ENCODE data around the gene PLEKHA6. TPM values are rescaled to one million over a fixed set of nuclear protein-coding genes. Genes with fewer than 3 reads are reported as not detected.

The PLEKHA6 gene
- total RNA-seq, 1 donor = 3.9 TPM

DNA sequence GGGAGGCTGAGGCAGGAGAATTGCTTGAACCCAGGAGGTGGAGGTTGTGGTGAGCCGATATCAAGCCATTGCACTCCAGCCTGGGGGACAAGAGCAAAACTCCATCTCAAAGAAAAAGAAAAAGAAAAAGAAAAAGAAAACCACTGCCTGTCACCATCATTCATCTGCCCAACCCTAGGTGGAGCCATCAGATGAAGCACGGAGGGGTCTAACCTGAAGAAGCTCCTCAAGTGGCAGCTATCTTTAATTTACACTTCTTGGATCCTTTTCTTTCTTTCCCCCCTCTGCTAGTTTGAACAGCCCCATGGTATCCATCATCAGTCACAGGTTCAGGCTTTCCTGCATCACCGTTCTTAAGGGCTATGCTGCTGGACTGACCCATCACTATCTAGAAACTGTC is 57.0 kb downstream of the PLEKHA6 start:
- TF ChIP-seq, protein P1, sequence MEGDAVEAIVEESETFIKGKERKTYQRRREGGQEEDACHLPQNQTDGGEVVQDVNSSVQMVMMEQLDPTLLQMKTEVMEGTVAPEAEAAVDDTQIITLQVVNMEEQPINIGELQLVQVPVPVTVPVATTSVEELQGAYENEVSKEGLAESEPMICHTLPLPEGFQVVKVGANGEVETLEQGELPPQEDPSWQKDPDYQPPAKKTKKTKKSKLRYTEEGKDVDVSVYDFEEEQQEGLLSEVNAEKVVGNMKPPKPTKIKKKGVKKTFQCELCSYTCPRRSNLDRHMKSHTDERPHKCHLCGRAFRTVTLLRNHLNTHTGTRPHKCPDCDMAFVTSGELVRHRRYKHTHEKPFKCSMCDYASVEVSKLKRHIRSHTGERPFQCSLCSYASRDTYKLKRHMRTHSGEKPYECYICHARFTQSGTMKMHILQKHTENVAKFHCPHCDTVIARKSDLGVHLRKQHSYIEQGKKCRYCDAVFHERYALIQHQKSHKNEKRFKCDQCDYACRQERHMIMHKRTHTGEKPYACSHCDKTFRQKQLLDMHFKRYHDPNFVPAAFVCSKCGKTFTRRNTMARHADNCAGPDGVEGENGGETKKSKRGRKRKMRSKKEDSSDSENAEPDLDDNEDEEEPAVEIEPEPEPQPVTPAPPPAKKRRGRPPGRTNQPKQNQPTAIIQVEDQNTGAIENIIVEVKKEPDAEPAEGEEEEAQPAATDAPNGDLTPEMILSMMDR (IDR thresholded peaks at IDR 0.05; ENCODE audit: insufficient read depth, low read depth, low read length) = no peak
- no peak overlapping the region for H3K4me3 ChIP-seq (ENCODE audit: low read depth, low read length)
- DNase-seq (ENCODE audit: low read depth) = no peak

DNA sequence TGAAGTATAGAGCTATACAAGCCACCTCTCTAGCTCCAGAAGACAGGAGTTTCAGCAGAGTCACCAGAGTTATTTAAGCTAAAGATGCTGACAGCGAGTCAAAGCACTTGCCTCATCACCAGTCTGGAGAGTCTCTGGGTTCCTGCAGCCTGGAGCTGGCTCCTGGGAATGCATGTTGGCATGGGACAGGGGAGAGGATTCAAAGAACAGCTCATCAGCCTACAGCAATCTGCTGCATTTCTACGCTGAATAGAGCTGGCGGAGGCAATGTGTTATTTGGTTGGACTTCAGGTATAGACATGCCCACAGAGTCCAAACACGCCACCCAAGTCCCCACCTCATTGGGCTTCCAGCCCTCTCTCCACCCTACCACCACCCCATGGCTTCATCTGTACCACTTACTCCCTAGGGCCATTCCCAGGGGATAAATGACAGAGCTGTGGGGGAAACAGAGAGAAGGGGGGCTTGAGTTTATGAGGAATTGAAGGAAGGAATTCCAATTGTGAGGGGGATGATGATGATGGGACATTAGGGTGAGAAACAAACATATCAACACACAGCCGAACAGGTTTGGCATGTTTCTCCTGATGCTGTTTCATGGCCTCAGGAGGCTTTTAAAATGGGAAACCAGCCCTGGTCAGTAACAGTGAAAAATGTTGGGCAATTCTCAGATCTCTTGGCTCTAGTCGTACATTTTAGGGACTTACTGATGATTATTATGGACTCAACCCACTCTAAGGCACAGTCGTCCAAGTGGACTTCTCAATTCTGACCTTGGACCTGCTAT is 58.4 kb downstream of the PLEKHA6 start:
- no peak overlapping the region for H3K4me3 ChIP-seq (ENCODE audit: low read depth, low read length)
- TF ChIP-seq, protein P1 (IDR thresholded peaks at IDR 0.05; ENCODE audit: insufficient read depth, low read depth, low read length) = no peak
- DNase-seq (ENCODE audit: low read depth) = no peak

DNA sequence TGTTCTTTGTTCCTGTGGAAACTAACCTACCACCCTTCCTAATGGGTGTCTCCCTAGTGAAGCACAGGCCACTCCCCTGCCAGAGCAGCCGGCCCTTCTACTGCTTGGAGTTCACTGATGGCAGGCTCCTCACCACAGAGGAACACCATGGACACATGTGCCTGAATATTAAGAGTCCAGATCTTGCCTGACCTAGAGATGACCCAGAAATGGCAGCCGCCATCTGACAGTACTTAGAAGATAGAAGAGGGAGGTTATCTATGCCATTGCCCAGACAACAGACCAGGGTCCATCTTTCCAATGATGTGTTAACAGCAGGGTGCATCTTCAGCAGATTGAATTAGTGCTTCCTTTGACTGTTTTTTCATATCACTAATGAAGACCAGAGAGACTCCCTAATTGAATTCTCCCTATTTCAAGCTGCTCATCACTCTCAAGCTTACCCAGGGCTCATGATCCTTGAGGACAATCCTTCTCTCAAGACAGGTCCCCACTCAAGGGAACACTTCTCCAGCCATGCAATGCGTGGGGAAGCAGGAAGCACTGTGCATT is 59.8 kb downstream of the PLEKHA6 start:
- DNase-seq (ENCODE audit: low read depth) = no peak
- no peak overlapping the region for H3K4me3 ChIP-seq (ENCODE audit: low read depth, low read length)
- TF ChIP-seq, protein P1 (IDR thresholded peaks at IDR 0.05; ENCODE audit: insufficient read depth, low read depth, low read length) = no peak

DNA sequence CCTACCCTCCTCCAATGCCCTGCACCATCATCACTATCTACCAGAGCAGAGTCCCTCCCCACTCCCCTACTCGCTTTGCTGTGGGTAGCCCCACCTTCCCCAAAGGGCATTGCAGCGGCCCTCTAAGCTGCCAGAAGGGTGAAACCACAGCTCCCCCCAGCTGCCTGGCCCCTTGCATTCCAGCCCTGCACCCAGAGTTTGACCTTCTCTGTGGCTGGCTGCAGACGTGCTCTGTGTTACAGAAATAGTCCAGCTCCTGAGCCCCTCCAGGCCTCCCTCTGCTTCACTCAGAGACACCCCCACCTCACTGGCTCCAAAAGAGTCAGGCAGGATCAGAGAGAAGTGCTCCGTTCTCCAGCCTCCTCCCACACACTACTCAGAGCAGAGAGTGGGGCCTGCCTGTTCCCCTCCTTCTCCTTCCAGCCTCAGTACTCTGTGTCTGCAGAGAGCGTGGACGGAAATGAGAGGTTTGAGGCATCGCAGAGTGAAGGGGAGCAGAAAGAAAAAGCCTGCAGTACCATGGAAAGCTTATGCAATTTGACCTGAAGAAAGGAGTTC is 63.2 kb downstream of the PLEKHA6 start:
- TF ChIP-seq, protein P1 (IDR thresholded peaks at IDR 0.05; ENCODE audit: insufficient read depth, low read depth, low read length) = peak; percentile 1
- DNase-seq (ENCODE audit: low read depth) = peak; percentile 93
- no peak overlapping the region for H3K4me3 ChIP-seq (ENCODE audit: low read depth, low read length)

DNA sequence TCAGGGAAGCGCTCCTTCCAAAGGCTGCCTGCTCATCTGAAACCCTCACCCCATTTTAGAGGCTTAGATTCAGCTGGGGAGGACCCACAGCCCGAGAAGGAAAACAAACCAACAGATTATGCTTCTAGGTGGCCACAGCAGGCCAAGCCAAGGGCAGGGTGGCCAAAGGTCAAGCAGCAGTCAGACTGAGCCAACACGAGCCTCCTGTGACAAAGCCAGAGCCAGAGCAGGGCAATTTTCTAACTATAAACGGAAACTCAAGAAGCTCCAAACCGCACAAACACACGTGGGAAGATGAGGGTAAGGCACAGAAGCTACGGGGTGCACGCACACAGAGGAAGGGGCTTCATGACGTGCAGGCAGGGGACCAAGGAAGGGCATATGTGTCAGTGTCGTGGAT is 64.1 kb downstream of the PLEKHA6 start:
- TF ChIP-seq, protein P1 (IDR thresholded peaks at IDR 0.05; ENCODE audit: insufficient read depth, low read depth, low read length) = no peak
- no peak overlapping the region for H3K4me3 ChIP-seq (ENCODE audit: low read depth, low read length)
- peak; percentile 77 for DNase-seq (ENCODE audit: low read depth)

DNA sequence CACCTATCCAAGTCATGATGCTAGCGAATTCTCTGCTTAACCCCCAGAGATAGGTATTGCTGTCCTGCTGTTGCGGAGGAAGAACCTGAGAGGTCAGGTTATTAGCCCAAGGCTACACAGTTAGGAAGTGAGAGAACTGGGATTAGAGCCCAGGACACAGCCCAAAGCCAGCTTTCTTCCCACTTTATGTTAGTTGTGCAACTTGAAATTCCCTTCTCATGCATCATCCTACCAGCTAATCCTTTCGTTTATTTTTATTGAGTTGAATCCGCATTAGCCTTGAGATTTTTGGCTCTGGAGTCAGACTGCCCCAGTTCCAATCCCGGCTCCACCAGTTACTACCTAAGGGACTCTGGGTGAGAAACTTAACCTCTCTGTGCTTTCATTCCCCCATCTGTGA is 65.4 kb downstream of the PLEKHA6 start:
- no peak overlapping the region for H3K4me3 ChIP-seq (ENCODE audit: low read depth, low read length)
- TF ChIP-seq, protein P1 (IDR thresholded peaks at IDR 0.05; ENCODE audit: insufficient read depth, low read depth, low read length) = no peak
- peak; percentile 97 for DNase-seq (ENCODE audit: low read depth)

Data from fibroblast of villous mesenchyme (primary cell).